OCI-LY1 (cell line): ENCODE data around the gene REL.

Source experiments
- CTCF ChIP-seq: fragments of 200-600 bp; sonication (generic), shearing (Covaris generic); IDR thresholded peaks from 2 replicates; pipeline ENCODE4 v1.5.1; 2017; ENCODE audit warnings: mild to moderate bottlenecking, antibody characterized with exemption, low read length, moderate library complexity, mixed read lengths
- EZH2 ChIP-seq: fragments of 200-600 bp; sonication (generic), shearing (Covaris generic); IDR thresholded peaks from 2 replicates; pipeline ENCODE4 v1.8.0; 2017; ENCODE audit warnings: borderline replicate concordance, mixed run types, mild to moderate bottlenecking, antibody characterized with exemption, low read length, moderate library complexity, mixed read lengths

GRCh38 chr2:60882971-60883753 is 1.8 kb downstream of the REL start:
- no peak for TF ChIP-seq CTCF
- no peak for TF ChIP-seq EZH2
